ENCODE results near the gene UMODL1. TPM values are rescaled to one million over a fixed set of nuclear protein-coding genes. Genes with fewer than 3 reads are reported as not detected.

Gene UMODL1
- total RNA-seq, 1 experiment from 2014 or later, result 0.08 TPM

DNA sequence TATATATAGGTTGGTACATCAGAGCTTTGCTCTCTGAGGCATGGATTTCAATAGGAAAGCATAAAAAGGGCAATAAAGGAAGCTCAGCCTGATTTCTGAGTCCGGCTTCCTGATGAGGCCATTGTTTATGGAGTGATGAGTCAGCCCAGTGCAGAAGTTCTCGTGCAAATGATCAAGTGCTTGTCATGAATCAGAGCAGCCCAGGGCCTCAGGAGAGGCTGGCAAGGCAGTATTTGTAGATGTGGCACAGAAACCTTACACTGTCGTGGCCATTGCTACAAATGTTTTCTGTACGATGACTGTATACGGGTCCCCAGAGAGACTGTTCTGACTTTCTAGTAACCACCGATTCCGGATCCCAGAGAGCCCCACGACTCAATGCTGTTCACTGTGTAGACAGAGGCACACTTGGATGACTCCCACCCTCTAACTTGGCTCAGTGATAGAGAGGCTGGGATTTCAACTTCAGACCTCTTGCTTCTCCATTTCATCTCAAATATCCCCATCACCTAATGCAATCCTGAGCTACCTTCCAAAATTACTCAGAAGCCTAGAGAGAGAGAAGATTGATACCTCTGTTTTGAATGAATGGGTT, 26.8 kb downstream of the UMODL1 start:
- DNase-seq (ENCODE audit: low spot score), result peak; percentile 75

DNA sequence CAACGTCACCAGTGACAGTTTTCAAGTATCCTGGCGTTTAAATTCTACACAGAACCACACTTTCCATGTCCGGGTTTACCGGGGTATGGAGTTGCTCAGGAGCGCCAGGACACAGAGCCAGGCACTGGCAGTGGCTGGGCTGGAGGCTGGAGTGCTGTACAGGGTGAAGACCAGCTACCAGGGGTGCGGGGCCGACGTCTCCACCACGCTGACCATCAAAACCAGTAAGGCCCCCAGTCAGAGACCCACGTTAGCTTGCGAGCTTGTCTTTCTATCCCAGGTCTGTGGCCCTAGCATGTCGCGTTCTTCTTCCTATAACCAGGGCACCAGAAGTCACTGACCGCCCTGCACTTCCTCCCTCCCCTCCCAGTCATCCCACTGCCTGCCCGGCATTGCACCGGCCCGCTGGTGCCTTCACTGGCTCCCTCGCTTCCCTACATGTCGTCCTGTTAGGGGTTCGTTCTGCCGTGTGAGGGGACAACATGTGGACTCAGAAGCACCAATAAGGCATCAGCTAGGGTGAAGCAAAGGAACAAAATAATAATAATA, 27.9 kb downstream of the UMODL1 start:
- no peak for DNase-seq (ENCODE audit: low spot score)

DNA sequence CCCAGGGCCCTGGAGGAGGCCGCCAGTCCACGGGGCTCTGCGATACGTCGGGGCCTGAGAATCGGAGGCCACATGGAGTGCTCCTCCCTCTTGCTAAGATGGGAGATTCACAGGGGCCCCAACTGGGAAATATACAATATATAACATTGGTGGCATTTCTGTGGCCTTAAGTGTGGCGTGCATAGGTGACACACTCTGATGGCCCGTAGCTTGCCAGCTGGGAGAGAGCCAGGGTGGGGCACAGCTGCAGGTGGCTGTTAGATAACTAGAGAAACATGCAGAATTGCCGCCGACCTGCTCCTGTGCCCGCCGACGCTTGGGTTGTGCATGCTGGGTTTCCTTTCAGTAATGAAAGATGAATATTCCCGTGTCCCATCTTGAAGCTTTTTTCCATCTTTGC, 30.1 kb downstream of the UMODL1 start:
- no peak for DNase-seq (ENCODE audit: low spot score)

DNA sequence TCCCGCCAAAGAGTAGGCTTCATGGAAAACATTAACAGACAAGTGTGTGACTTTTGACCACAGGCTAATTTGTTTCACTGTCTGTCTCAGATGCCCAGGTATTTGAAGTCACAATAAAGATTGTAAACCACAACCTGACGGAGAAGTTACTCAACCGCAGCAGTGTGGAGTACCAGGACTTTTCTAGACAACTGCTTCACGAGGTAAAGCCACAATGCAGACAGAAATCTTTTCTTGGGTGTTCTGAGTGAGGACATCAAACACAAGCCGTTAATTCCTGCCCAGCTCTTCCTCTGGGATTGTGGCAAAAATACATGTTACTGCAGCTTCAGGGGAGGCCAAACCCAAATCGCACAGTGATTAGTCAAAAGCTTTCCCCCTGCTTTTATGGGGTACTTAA, 31.0 kb downstream of the UMODL1 start:
- DNase-seq (ENCODE audit: low spot score), result peak; percentile 14

DNA sequence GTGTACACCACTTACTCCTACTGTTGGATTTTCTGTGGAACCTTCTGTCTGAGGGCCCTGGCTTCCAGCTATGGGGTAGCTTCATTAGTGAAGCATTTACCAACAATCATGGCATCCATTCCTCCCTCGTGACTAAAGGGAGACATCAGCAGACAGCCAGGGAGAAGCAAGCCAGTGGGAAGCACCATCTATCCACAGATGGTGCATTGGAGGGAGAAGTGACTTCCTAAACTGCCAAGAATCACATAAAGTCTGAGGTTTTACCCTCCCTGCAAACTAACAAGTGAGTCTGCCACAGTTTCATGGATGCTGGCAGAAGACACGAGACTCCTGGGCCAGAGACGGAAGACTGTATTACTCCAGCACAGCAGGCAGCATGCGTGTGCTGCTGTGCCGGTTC, 31.4 kb downstream of the UMODL1 start:
- no peak for DNase-seq (ENCODE audit: low spot score)

DNA sequence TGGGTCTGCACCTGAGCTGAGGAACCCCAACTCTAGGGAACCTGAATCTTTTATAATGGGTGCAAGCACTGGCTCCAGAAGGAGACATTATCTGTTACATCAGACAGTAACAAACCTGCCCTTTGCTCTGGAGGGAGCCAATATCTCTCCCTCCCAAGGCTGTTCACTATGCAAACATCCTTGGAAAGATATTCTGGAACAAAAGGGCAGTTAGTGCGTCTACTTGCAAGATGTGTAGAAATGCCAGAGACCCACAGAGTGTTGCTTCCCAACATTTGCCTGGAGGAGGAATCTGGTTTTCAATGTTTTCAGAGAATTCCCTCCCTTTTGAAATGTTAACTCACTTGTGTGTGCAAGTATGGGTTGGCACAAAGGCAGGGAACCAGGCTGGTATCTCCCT, 31.9 kb downstream of the UMODL1 start:
- DNase-seq (ENCODE audit: low spot score), result no peak

DNA sequence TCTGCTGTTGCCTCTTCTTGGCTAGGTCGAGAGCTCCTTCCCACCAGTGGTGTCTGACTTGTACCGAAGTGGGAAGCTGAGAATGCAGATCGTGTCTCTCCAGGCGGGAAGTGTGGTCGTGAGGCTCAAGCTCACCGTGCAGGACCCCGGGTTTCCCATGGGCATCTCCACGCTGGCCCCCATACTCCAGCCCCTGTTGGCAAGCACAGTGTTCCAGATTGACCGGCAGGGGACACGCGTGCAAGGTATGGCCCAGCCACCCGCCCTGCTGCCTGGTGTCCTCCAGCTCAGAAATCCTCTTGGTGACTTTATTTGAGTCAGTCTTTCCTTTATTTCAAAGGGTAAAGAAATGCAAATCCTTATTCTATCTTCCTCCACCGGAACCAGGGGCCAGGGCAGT, 32.7 kb downstream of the UMODL1 start:
- no peak for DNase-seq (ENCODE audit: low spot score)

DNA sequence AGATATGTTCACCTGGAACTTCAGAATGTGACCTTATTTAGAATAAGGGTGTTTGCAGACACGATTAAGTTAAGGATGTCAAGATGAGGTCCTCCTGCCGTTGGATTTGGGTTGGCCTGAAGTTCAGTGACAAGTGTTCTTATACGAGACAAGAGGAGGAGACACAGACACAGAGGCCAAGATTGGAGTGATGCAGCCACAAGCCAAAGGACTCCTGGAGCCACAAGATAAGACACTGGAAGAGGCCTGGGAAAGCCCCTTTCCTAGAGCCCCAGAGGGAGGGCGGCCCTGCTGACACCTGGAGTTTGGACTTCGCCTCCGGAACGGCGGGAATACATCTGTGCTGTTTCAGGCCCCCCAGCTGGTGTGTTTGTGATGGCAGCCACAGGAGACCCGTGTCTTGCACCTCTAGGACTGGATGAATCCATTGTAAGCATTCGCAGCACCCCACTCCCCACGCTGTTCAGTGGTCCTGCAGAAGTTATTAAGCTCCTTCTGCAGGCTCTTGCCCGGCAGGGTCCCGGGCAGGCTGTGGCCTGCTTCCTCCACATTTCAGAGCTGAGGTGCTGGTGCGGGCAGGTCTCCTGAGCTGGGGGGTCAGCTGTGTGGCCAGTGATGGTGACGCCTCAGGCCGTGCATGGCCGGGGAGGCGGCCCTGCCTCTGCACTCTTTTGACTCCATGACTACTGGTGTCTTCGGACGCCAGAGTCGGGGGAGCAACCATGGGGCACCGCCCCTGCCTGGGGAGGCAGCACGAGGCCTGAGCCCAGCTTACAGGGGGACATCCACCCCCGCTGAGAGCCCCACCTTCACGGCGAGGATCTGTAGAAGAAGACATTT, 34.6 kb downstream of the UMODL1 start:
- no peak for DNase-seq (ENCODE audit: low spot score)

DNA sequence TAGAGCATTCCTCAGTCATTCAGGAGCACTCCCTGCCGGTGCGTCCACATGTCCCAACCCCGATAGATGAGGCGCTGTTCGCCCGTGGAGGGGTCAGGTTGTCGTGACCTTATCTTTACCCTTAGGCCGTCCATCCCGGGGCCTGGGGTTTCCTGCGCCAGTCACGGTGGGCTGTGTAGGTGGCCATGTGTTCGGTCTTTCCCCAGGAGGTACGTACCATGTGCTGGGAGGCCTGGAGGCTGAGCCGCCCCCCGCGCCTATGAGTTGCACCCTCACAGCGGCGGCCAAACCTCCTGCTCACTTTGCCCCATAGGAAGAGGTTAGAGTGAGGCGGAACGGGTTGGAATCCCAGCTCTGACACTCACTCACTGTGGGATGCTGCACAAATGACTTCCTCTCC, 35.3 kb downstream of the UMODL1 start:
- DNase-seq (ENCODE audit: low spot score), result no peak

DNA sequence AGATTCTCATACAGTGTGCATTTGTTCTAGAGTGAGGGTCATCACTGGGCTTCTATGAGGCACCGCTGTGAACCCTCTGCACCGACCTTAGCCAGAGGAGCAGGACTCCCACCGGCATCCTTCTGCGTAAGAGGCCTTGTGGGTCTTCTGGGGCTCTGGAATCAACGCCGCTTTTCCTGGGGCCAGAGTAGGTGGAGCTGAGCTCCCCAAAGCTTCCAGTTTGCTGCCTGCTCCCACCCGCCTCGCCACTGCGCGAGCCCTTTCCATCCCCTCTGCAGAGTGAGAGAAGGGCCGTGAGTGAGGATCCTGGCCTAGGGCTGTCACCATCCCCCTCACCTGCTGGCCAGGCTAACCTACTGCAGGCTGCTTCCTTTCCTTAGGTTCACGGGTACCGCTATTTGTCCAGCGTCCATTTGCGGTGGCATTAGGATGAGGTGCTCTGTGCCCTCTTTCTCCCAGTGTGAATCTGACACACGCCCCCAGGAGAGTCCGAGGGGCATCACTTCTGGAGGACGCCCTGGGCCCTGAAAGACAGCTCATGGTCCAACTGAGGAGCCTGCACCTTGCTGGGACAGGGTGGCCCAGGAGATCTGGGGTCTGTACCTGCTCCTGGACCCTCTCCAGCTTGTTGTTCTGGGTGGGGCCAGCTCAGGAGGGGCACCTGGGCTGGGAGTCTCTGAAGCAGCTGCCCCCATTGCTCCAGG, 36.2 kb downstream of the UMODL1 start:
- no peak for DNase-seq (ENCODE audit: low spot score)

DNA sequence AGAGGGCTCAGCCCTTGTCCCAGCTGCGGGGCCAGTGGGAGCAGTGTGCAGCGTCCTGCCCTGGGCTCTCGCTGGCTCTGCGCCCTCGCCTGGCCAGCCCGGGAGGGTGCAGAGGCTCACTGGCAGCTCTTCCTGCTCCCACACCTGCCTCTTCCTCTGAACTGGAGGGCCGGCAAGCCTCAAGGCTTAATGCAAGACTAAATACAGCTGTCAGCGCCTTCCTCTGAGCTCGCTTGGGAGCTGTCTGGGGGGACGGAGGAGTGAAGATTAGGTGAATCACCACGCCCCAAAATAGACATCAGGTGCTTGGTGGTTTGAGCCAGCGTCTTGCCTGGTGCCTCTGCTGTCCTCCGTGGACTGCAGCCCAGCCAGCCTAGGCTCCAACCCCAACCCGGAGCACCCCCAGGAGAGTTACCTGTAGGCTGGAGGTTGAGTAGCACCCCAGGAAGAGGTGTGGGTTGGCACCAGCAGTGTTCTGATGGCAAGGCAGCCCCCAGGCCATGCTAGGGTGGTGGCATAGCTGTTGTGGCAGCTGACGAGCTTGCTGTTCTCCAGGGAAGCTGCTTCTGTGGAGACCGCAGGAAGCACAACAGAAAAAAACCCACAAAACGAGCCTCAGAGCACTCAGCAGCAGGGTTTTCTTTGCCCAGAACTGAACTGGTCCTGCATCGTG, 36.9 kb downstream of the UMODL1 start:
- peak; percentile 72 for DNase-seq (ENCODE audit: low spot score)

DNA sequence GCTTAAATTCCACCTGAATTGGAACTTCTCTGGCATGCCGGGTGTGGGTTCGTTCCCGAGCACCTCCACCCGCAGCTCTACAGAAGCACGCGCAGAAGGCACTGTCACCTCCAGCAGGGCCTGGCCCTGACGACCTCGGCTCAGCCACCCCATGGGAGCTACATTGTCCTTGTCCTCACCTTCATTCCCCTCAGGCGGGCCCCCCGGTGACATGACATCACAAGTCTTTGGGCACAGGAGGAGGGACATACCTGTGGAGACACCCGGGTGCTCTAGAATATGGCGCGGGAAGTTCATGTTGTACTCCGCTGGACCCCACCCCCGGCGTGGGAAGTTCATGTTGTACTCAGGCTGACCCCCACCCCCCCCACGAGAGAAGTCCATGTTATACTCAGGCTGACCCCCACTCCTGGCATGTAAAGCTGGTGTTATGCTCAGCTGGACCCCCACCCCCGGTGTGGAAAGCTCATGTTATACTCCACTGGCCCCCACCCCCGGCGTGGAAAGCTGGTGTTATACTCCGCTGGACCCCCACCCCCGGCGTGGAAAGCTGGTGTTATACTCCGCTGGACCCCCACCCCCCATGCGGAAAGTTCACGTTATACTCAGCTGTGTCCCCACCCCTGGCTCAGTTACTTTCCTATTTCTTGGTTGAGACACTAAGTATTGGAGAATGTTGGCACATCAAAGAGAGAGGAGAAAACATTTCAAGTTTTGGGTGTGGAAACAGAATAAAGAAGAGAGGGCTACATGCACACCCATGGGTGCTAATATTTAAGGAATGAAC, 37.6 kb downstream of the UMODL1 start:
- DNase-seq (ENCODE audit: low spot score), result no peak

DNA sequence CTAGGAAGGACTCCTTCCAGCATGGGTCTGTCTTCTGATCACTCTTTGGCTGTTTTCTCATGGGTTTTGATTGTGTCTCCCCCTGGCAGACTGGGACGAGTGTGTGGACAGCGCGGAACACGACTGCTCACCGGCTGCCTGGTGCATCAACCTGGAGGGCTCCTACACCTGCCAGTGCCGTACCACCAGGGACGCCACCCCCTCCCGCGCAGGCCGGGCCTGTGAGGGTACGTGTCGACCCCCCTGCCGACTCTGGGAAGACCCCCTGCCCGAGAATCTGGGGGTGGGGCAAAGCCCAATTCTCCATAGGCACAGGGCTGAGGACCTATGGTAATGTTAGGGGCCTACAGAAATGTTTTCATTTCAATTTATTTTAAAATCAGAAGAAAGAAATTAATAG, 38.4 kb downstream of the UMODL1 start:
- DNase-seq (ENCODE audit: low spot score), result no peak

DNA sequence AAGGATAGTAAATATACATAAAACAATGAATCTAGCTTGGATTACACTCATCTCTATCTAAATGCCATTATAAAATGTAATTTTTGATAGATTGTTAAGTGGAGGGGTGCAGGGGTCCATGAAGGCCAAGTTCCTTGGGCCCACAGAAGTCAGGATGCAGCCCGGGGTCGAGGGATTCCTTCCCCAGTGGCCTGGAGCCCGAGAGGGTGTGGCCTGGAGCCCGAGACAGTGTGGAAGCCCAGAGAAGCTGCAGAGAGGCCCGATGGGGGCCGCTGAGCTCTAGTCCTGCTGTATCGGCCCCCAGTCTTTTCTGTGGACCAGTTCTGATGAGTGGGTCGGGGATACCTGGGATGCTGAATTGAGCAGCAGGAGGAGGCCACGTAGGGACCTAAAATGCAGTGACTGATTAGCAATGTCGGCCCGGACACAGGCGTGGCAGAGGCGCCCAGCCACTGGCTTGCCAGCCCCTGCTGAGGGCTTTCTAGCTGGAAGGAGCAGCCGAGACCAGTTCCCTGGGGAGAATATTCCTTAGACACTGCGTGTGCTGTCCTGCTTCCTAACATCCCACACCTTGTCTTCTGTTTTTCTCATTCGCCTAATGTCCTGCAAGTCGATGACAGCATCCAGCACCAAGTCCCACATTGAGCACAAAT, 38.9 kb downstream of the UMODL1 start:
- DNase-seq (ENCODE audit: low spot score), result no peak

DNA sequence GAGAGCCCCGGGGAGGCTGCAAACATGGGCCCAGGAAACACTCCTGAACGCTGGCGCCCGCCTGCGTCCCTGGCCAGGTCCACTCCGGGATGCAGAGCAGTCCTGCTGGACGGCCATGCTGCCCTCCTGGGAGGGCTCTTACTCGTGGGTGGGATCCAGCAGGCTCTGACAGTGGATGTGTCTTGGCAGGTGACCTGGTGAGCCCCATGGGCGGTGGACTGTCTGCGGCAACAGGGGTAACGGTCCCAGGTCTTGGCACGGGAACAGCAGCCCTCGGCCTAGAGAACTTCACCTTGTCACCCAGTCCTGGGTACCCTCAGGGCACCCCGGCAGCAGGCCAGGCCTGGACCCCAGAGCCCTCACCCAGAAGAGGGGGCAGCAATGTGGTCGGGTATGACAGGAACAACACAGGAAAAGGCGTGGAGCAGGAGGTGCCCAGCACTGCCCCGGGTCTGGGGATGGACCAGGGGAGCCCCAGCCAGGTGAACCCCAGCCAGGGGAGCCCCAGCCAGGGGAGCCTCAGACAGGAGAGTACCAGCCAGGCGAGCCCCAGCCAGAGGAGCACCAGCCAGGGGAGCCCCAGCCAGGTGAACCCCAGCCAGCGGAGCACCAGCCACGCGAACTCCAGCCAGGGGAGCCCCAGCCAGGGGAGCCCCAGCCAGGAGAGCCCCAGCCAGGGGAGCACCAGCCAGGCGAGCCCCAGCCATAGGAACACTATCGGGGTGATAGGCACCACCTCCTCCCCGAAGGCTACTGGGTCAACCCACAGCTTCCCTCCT, 39.8 kb downstream of the UMODL1 start:
- DNase-seq (ENCODE audit: low spot score), result no peak

DNA sequence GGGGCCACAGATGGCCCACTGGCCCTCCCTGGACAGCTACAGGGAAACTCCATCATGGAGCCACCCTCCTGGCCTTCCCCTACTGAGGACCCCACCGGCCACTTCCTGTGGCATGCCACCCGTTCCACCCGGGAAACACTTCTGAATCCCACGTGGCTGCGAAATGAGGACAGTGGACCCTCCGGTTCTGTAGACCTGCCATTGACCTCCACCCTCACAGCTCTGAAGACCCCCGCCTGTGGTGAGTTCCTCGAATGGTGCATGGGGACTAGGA, 40.3 kb downstream of the UMODL1 start:
- no peak for DNase-seq (ENCODE audit: low spot score)

DNA sequence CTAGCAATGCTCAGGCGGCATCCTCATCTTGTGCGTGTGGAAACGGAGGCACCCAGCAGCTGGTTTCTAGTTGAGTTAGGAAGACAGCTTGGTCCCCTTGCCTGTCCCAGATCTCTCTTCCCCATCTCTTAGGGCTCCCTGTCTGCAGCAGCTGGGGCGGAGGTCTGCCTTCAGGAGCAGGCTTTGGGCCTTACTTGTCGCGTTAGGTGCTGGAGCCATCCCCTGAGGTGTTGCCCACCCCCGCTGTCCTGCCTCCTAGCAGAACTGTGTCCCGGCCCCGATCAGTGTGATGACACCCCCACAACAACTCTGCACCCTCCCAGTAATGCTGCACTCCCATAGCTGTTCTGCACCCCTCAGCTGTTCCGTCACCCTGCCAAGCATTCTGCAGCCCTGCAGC, 40.7 kb downstream of the UMODL1 start:
- DNase-seq (ENCODE audit: low spot score), result no peak

DNA sequence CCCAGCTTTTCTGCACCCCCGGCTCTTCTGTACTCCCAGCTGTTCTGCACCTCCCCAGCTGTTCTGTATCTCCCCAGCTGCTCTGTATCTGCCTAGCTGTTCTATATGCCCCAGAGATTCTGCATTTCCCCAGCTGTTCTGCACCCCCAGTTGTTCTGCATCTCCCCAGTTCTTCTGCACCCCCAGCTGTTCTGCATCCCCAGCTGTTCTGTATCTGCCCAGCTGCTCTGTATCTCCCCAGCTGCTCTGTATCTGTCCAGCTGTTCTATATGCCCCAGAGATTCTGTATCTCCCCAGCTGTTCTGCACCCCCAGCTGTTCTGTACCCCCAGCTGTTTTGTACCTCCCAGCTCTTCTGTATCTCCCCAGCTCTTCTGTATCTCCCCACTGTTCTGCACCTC, 41.1 kb downstream of the UMODL1 start:
- no peak for DNase-seq (ENCODE audit: low spot score)

DNA sequence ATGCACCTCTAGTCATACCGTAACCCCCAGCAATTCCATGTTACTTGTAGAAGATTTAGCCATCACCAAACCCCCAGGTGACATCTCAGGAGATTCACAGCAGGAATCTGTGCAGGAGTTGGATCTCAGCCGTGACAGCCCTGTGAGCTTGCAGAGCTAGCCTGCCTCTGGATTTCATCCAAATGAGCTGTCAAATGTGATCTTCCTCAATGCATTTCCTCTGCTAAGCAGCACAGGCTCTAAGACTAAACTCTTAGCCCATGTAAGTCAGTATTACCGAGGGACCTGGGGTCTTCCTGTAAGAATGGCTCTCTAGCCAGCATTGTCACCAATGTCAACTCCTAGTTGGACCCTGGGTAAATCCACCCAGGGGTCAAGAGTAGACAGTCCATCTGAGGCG, 41.7 kb downstream of the UMODL1 start:
- no peak for DNase-seq (ENCODE audit: low spot score)

DNA sequence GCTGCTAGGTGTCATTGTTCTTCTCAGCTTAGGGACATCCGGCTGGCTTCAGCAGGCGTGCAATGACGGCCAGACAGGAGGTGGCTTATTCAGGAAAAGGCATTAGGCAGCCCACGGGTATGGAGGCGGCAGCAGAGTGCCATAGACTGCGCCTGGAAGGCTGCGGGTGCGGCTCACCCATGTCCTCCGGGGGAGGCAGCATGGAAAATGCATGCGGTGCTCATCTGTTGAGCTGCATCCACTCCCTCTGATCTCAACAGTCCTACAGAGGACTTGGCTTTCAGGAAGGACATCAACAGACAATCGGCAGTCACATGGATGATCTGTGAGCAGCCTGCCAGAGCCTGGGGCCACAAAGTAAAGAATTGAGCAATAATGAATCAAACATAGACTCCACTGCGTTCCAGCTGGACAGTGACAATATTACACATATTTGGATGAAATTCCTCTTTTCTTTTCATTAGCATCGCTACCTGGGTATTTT, 42.9 kb downstream of the UMODL1 start:
- no peak for DNase-seq (ENCODE audit: low spot score)
